Measurements from ENCODE around the gene TP73.

TP73 gene

GRCh38 chr1:3656450-3657095, 4.3 kb downstream of the TP73 start:
- FAIRE-seq: no peak

GRCh38 chr1:3657096-3657475, 4.8 kb downstream of the TP73 start:
- FAIRE-seq: no peak

GRCh38 chr1:3657578-3658230, 5.4 kb downstream of the TP73 start:
- no peak for FAIRE-seq

GRCh38 chr1:3658231-3658615, 5.9 kb downstream of the TP73 start:
- no peak for FAIRE-seq

GRCh38 chr1:3659093-3659492, 6.8 kb downstream of the TP73 start:
- no peak for FAIRE-seq

GRCh38 chr1:3660704-3661103, 8.4 kb downstream of the TP73 start:
- no peak for FAIRE-seq

GRCh38 chr1:3661631-3662030, 9.3 kb downstream of the TP73 start:
- no peak for FAIRE-seq

- FAIRE-seq: no peak
Measured at GRCh38 chr1:3662080-3662671, 9.9 kb downstream of the TP73 start.

GRCh38 chr1:3663999-3664699, 11.8 kb downstream of the TP73 start:
- FAIRE-seq: no peak

- FAIRE-seq: no peak
Measured at GRCh38 chr1:3664700-3665375, 12.5 kb downstream of the TP73 start.

- FAIRE-seq: no peak
Measured at GRCh38 chr1:3668148-3668547, 15.8 kb downstream of the TP73 start.

GRCh38 chr1:3668585-3669300, 16.4 kb downstream of the TP73 start:
- no peak for FAIRE-seq

GRCh38 chr1:3669421-3669821, 17.1 kb downstream of the TP73 start:
- no peak for FAIRE-seq

GRCh38 chr1:3669971-3670431, 17.7 kb downstream of the TP73 start:
- no peak for FAIRE-seq

- no peak for FAIRE-seq
Measured at GRCh38 chr1:3670823-3671265, 18.5 kb downstream of the TP73 start.

- FAIRE-seq: no peak
Measured at GRCh38 chr1:3671371-3672180, 19.3 kb downstream of the TP73 start.

- FAIRE-seq: no peak
Measured at GRCh38 chr1:3672231-3672970, 20.1 kb downstream of the TP73 start.

GRCh38 chr1:3672971-3673361, 20.6 kb downstream of the TP73 start:
- FAIRE-seq: no peak

GRCh38 chr1:3673381-3674099, 21.2 kb downstream of the TP73 start:
- no peak for FAIRE-seq
